Retinal pigment epithelial cell (primary cell): ENCODE measurements around the gene ADAT2.

Experiments used
- DNase-seq: peaks from one replicate; pipeline ENCODE4 v3.0.0-alpha.2; 2010; ENCODE audit warnings: low read depth
- H3K4me3 ChIP-seq: 2 replicates; pipeline ENCODE4 v1.5.1; 2011; ENCODE audit warnings: mild to moderate bottlenecking, low read length, control low read depth, moderate library complexity
- TF ChIP-seq, protein P1 (sequence below): conservative IDR thresholded peaks from 2 replicates; pipeline ENCODE4 v1.5.1; 2011; ENCODE audit warnings: low read depth, low read length, control low read depth, inconsistent platforms

Gene ADAT2

GRCh38 chr6:143397227-143398222 is 53.0 kb downstream of the ADAT2 start:
- TF ChIP-seq, protein P1, sequence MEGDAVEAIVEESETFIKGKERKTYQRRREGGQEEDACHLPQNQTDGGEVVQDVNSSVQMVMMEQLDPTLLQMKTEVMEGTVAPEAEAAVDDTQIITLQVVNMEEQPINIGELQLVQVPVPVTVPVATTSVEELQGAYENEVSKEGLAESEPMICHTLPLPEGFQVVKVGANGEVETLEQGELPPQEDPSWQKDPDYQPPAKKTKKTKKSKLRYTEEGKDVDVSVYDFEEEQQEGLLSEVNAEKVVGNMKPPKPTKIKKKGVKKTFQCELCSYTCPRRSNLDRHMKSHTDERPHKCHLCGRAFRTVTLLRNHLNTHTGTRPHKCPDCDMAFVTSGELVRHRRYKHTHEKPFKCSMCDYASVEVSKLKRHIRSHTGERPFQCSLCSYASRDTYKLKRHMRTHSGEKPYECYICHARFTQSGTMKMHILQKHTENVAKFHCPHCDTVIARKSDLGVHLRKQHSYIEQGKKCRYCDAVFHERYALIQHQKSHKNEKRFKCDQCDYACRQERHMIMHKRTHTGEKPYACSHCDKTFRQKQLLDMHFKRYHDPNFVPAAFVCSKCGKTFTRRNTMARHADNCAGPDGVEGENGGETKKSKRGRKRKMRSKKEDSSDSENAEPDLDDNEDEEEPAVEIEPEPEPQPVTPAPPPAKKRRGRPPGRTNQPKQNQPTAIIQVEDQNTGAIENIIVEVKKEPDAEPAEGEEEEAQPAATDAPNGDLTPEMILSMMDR: no peak
- H3K4me3 ChIP-seq: no peak overlapping the region
- DNase-seq: peak; percentile 95

DNA sequence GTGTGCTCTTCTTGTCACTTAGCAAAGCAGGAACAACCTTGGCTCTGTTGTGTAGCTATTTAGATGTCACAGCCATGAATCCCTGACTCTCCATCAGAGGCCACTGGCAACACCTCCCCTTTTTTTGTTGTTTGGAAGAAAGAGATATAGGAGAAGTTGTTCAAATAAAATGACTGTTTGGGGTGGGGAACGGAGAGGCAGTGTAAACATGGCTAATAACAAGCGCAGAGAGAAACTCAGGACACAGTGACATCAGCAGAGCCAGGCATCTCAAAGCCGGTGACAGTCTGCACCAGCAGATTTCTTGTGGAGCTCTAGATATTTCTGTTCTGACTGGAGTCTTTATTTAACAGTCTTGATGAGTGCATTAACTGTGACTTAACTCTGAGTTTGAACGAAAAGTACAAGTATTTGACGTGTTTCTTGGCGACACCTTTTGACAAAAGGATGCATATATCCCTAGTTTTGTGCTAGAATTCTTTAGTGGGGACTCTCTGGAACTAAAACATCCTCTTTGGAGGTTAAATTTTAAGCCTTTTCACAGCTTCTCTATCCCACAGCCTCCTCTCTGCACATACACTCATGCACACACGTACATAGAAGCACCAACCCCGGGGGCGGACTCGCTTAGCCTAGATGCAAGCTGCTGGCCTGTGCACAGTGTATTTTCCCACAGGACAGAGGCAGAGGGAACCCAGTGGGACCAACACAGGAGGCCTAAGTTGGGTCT is 53.8 kb downstream of the ADAT2 start:
- TF ChIP-seq, protein P1: no peak
- no peak for DNase-seq
- H3K4me3 ChIP-seq: no peak overlapping the region

- no peak overlapping the region for H3K4me3 ChIP-seq
- TF ChIP-seq, protein P1: no peak
- no peak for DNase-seq
These were observed 54.8 kb downstream of the ADAT2 start for GRCh38 chr6:143395699-143396098.

DNA sequence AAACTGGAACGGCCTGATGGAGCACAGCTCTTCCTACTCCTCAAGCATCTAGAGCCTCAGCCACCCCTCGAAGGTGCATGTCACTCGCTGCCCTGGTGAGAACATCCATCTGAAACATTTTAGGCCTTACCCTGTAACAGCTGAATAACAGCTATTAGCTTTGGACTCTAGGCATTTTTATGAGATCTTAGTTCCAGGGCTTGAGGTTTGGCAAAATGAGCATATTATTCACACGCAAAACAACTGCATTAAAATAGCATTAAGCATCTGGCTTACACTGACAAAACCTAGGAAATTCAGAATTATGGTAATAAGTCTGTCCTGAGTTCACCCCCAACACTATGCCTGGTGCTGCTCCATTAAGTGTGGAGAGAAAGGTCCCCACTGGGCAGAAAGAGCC is 56.1 kb downstream of the ADAT2 start:
- no peak for DNase-seq
- TF ChIP-seq, protein P1: no peak
- H3K4me3 ChIP-seq: no peak overlapping the region

- no peak overlapping the region for H3K4me3 ChIP-seq
- TF ChIP-seq, protein P1: no peak
- DNase-seq: no peak
These were observed 60.2 kb downstream of the ADAT2 start for GRCh38 chr6:143390278-143390677.

DNA sequence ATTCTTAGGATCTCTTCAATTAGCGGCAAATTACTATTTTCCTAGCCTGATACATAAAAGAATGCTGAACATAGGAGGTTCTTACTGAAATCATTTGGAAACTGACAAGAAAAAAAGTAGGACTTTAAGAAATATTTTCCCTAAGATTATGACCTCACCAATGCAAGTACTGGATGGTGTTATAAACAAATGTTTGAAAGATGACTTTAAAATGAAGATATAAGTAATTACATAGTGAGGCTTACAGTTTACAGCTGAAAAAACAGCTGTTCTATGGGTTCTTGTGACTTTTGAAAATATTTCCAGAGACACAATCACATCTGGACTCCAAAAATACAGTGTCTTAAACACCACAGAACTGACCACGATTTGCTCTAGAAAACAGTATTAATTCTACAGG is 64.9 kb downstream of the ADAT2 start:
- TF ChIP-seq, protein P1: no peak
- DNase-seq: no peak
- H3K4me3 ChIP-seq: no peak overlapping the region

- TF ChIP-seq, protein P1: no peak
- no peak overlapping the region for H3K4me3 ChIP-seq
- no peak for DNase-seq
These were observed 73.6 kb downstream of the ADAT2 start for GRCh38 chr6:143376861-143377260.
